HT-29 (cell line): ENCODE results near the gene NPEPL1. TPM values are rescaled to one million over a fixed set of nuclear protein-coding genes. Genes with fewer than 3 reads are reported as not detected.

Experiments
- DNase-seq: peaks from one replicate; pipeline ENCODE4 v3.0.0-alpha.2; 2015; ENCODE audit warnings: low spot score
- total RNA-seq: library from RNA; depleted of rRNA; stranded (reverse); fragments of >200 nt; shearing (Covaris generic); gene quantifications from 2 replicates; pipeline ENCODE4 v1.2.3, GENCODE V29; 2014

The NPEPL1 gene
- total RNA-seq, 1 experiment from 2014 or later, result 21.3 TPM

GRCh38 chr20:58682656-58683531 lies 9.7 kb upstream of the NPEPL1 start:
- DNase-seq, result no peak

- no peak for DNase-seq
Observed at GRCh38 chr20:58684291-58684690, 8.3 kb upstream of the NPEPL1 start.

- no peak for DNase-seq
Observed at GRCh38 chr20:58685988-58686387, 6.6 kb upstream of the NPEPL1 start.

DNA sequence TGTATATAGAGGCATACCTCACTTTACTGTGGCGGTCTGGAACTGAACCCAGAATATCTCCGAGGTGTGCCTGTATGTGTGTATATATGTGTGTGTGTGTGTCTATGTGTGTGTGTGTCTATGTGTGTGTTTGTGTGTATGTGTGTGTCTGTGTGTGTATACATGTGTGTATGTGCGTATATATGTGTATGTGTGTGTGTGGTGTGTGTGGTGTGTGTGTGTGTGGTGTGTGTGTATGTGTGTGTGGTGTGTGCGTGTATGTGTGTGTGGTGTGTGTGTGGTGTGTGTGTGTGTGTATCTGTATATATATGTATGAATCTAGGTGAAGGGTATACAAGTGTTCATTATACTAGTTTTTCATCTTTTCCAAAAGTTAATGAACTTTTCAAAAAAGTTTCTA lies 4.2 kb upstream of the NPEPL1 start:
- no peak for DNase-seq

GRCh38 chr20:58688840-58689239 lies 3.8 kb upstream of the NPEPL1 start:
- DNase-seq, result no peak

GRCh38 chr20:58690396-58691135 lies 2.0 kb upstream of the NPEPL1 start:
- no peak for DNase-seq

- no peak for DNase-seq
Observed at GRCh38 chr20:58691773-58692578, 624 bp upstream of the NPEPL1 start.

DNA sequence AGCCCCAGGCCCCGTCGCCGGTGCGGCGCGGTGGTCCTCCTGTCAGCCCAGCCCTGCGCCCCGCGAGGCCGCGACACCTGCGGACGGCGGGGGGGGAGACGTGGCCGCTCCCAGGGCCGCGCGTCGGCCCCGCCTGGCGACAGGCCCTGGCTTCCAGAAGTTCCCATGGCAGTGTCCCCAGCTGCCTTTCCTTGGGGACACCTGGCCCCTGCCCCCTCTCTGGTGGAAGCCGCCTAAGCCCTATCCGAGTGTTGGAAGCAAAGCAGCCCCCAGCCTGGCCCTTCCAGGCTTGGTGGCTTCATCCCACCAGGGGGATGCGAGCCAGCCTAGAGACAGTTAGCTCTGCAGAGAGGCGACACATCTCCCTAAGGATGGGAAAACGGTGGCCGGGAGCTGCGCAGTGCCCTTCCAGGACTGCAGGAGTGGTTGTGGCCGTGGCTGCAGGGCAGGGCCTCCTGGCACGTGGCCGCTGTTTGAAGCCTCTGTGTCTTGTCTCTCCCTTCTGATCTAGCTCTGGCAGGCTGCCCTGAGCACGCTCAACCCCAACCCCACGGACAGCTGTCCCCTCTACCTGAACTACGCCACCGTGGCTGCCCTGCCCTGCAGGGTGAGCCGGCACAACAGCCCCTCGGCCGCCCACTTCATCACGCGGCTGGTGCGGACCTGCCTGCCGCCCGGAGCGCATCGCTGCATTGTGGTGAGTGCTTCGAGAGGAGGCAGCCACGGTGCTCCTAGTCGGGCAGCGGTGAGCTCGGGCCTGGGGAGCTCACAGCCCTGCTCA lies 816 bp downstream of the NPEPL1 start:
- DNase-seq, result peak; percentile 58

DNA sequence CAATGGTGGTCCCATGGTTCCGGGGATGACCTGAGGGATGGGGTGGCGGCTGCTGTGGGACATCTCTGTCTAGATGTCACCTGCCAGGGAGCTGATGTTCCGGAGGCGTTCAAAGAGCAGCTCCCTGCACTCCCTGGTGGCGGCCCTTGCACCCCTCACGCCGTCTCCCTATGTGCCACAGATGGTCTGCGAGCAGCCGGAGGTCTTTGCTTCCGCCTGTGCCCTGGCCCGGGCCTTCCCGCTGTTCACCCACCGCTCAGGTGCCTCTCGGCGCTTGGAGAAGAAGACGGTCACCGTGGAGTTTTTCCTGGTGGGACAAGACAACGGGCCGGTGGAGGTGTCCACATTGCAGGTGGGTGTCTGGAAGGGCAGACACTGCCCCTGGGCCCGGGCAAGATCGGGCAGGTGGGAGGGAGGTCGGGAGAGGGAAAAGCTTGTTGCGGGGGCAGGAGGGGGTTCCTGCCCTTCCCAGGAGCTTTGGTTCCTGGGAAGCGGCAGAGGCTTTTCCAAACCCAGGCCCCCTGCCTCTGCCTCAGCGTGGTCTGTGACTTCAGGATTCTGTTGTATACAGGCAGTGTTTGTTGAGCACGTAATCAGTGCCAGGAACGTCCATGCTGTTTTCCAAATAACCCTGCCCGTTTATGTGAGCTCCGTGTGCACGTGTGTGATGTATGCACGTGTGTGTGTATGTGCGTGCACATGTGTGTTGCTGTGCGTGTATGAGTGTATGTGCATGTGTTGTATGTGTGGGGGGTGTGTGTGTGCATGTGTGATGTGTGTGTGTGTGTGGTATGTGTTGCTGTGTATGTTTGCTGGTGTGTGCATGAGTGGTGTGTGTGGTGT lies 1.9 kb downstream of the NPEPL1 start:
- DNase-seq, result no peak

DNA sequence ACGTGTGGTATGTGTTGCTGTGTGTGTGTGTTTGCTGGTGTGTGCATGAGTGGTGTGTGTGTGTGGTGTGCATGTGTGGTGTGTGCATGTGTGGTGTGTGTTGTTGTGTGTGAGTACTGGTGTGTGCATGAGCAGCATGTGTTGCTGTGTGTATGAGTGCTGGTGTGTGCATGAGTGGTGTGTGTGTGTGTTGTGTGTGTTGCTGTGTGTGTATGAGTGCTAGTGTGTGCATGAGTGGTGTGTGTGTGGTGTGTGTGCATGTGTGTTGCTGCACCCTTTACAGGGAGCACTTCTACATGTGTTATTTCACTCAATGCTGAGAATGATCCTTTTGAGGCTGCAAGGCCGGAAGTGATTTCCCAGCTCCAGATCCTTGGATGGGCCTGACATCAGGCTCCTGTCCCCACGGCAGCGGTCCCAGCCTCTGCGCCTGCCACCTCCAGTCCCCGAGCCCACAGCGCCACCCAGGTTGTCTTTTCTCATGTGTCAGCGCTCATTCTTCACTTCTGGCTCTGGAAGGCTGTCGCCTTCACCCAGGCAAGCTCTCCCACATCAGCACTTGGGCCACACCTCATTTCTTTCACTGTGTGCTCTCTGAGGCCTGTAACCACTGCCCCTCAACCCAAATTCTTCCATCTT lies 2.6 kb downstream of the NPEPL1 start:
- no peak for DNase-seq

GRCh38 chr20:58695895-58696375 lies 3.3 kb downstream of the NPEPL1 start:
- DNase-seq, result no peak

GRCh38 chr20:58696411-58696961 lies 3.9 kb downstream of the NPEPL1 start:
- DNase-seq, result no peak

DNA sequence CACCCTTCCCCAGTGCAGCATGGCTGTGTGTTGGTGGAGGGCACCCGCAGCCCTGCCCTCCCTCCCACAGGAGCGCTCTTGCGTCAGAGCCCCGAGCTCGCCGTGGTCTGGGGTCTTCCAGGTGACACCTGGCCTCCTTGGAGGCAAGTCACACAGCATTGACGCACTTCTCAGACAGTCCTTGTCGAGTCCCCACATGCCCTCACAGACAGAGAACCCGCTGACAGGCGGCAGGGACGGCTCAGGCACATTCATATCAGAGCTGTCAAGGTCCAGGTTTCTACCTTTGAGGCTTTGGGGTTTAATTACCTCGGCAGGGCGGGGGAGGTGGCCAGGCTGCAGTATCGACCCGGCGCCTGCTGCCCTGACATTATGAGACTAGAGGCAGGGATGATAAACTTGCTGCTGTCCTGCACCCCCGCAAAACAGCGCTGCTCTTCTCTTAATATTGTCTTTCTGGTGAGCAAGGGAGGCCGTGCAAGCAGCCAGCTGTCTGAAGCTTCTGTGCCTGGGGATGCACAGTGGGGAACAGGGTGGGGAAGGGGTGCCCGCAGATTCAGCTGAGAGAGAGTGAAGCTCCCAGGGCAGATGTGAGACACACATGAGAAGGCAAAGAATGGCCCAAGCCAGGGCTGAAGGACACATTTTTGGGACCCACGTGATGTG lies 4.7 kb downstream of the NPEPL1 start:
- no peak for DNase-seq

DNA sequence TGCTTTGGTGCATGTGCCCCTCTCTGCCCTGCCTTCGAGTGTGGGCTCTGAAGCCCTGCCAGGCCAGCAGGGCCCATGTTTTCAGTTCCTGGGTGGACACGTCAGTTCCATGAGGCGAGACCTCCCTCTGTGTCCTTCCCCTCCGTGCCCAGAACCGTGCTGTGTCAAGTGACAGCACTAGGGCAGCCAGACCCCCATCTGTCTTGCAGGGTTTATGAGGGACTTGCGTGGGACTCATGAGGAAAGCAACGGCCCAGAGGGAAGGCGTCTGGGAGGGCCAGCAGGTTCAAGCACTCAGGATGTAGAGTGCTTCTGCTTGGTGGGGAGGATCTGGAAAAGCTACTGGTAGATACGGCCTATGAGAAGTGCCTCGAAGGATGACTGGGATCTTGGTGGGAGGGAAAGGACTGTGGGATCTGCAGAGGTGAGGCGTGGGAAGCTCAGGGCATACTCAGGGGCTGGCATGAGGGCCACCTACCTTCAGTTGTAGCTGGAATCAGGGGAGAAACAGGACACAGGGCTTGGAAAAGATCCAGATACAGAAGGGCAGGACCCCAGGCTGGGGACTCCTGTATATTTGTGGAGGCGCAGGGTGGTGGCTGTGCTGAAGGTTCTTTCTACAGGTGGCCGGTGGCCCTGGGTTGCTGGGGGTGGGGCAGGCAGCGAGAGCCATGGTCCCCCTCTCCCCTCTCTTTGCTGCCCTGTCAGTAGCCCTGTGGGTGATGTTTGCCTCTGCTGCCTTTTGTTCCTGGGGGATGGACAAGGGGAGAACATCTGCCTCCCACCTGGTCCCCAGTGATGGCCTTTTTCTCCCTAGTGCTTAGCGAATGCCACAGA lies 5.5 kb downstream of the NPEPL1 start:
- DNase-seq, result no peak

- DNase-seq, result no peak
Observed at GRCh38 chr20:58698741-58699622, 6.4 kb downstream of the NPEPL1 start.

DNA sequence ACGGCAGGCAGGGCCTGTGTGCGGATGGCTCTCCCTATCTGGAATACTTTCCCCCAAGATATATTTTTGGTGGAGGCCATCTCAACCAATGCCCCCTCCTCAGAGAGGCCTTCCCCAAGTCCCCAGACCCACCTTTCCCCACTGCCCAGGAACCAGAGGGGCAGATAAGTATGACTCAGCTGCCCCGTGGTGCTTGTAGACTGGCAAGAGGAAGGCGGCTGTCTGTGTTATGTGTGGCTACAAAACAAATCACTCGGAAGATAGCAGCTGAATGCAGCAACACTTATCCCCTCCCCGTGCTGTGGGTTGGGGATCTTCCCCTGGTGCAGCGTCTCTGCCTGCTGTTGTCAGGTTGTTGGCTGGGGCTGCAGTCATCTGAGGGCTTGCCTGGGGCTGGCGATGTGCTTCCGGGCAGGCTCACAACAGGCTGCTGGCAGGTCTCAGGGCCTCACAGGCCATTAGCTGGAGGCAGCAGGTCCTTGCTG lies 7.1 kb downstream of the NPEPL1 start:
- DNase-seq, result no peak
